ENCODE data around the gene PSD.

DNA sequence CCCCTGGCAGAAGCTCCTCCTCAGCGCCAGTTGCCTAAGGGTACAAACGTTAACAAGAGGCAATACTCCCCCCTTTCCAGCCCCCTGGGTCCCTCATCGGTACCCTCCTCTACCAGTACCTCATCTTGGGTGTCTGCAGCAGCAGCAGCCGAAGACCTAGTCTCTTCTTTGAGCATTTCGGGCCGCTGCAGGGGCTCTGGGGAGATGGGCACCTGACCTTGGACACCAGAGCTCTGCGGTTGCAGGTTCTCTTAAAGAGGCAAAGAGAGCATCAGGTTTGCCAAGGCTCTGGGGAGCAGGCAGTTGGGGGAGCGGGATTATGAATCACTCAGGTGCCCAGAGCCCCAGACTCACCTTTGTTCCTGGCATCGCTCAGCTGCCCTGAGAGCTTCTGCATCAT lies 5.6 kb upstream of the PSD start:
- TF ChIP-seq, protein P1, sequence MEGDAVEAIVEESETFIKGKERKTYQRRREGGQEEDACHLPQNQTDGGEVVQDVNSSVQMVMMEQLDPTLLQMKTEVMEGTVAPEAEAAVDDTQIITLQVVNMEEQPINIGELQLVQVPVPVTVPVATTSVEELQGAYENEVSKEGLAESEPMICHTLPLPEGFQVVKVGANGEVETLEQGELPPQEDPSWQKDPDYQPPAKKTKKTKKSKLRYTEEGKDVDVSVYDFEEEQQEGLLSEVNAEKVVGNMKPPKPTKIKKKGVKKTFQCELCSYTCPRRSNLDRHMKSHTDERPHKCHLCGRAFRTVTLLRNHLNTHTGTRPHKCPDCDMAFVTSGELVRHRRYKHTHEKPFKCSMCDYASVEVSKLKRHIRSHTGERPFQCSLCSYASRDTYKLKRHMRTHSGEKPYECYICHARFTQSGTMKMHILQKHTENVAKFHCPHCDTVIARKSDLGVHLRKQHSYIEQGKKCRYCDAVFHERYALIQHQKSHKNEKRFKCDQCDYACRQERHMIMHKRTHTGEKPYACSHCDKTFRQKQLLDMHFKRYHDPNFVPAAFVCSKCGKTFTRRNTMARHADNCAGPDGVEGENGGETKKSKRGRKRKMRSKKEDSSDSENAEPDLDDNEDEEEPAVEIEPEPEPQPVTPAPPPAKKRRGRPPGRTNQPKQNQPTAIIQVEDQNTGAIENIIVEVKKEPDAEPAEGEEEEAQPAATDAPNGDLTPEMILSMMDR (IDR thresholded peaks at IDR 0.05; ENCODE audit: low read depth, low read length): no peak
- TF ChIP-seq EZH2phosphoT487 (IDR thresholded peaks at IDR 0.05; ENCODE audit: low read depth): no peak
